GM19395 (cell line): ENCODE results near the gene ZNF248.
"Not testable (repeated sequence)": the region's sequence is repeated elsewhere in the genome, so short reads cannot be mapped to it uniquely, and the experiment has no call there.

Source experiments
- ATAC-seq: cut with Tn5 transposase; IDR thresholded peaks from one replicate; pipeline ENCODE4 v1.9.1; 2021; ENCODE audit warnings: mild to moderate bottlenecking, moderate library complexity; ENCODE audit not compliant: unreplicated experiment

Gene ZNF248

DNA sequence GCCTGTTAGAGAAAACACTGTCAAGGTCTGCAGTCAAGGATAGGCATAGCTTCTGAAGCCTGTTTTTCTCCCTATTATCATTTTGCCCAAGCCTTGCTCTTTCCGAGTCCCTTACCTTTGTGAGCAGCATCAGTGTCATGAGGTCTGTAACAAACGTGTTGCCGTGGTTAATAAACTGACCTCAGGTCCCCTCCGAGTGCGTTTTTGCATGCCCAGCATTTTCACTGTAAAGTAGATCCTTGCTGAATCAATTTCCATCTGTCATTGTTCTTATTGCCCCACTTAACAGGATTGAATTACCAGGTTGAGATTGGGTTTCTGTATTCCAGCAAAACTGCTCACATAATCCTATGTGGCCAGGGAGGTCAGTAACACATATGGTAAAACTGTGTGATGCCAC, 110.3 kb downstream of the ZNF248 start:
- no peak for ATAC-seq

DNA sequence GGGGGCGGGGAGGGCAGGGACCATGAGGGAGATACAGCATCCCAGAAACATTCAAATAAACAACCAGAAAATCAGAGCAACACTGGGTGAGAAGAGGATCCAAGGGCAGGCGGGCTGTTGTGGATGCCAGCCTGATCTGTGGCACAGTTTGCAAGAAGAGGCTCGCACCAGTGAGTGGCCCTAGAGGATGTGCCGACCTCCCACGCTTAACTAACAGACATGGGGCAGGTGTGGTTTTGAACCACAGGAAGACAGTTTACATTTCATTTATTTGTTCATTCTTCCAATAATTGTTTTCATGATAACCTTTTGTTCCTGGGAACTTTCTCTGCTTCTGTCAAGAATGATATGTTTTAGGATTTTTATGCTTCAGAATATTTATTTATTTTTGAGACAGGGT, 115.6 kb downstream of the ZNF248 start:
- ATAC-seq: no peak

DNA sequence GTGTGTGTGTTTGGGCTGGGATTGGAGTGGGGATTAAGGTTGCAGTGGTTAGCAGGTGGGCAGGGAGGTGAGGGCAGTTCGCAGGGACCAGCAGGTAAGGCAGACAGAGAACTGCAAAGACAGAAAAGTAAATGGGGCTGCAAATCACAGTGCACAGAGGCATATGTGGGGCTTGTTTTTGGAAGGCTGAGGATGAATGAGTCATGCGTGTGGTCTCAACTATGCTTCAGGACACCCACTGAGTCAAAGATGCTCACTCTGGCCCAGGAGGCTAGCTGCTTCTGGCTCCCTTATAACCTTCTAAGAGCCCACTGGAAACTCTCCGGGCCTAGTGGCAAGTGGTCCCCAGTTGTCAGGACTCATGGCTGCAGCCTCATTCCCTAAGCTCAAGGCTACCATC, 118.2 kb downstream of the ZNF248 start:
- no peak for ATAC-seq

DNA sequence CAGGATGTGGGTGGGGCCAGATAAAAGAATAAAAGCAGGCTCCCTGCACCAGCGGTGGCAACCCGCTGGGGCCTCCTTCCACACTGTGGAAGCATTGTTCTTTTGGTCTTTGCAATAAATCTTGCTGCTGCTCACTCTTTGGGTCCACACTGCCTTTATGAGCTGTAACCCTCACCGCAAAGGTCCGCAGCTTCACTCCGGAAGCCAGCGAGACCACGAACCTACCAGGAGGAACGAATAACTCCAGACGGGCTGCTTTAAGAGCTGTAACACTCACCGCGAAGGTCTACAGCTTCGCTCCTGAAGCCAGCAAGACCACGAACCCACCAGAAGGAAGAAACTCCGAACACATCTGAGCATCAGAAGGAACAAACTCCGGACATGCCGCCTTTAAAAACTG, 119.2 kb downstream of the ZNF248 start:
- ATAC-seq: not testable (repeated sequence)

DNA sequence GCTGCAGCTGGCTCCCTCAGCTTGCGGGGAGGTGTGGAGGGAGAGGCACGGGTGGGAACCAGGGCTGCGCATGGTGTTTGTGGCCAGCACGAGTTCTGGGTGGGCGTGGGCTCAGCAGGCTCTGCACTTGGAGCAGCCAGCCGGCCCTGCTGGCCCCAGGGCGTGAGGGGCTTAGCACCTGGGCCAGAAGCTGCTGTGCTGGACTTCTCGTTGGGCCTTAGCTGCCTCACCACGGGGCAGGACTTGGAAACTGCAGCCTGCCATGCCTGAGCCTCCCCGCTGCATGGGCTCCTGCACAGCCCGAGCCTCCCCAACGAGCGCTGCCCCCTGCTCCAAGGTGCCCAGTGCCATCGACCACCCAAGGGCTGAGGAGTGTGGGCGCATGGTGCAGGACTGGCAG, 120.1 kb downstream of the ZNF248 start:
- ATAC-seq: no peak

DNA sequence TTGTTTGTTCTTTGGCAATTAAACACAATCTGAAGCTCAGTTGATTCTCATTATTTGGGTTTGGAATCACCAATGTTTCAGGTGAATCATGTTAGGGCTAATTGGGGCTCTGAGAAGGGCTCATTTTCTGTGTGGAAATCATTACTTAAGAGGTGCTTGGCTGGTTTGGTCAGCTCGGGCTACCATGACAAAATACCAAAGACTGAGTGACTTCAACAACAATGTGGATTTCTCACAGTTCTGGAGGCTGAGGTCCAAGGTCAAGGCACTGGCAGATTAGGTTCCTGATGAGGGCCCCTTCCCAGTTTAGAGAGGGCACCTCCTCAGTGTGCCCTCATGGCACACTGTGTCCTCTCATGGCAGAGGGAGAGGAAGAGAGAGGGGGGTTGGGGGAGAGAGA, 121.3 kb downstream of the ZNF248 start:
- ATAC-seq: no peak

DNA sequence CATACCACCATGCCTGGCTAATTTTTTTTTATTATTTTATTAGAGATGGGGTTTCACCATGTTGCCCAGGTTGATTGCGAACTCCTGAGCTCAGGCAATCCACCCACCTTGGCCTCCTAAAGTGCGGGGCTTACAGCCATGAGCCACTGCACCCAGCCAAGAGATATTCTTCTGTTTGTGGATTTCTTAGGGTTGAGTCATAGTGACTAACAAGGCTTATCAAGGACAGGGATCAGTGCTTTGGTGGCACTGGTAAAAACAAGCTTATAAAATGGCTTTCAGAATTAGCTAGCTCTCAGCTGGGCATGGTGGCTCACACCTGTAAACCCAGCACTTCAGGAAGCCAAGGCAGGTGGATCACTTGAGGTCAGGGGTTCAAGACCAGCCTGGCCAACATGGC, 122.4 kb downstream of the ZNF248 start:
- no peak for ATAC-seq
